IMR-90 (cell line): ENCODE measurements around the gene NXF2. TPM values are rescaled to one million over a fixed set of nuclear protein-coding genes. Genes with fewer than 3 reads are reported as not detected.

Experiments
- ATAC-seq: fragments of 200-7000 bp; cut with Tn5 transposase; 2 replicates; pipeline ENCODE4 v1.9.1; 2020; ENCODE audit warnings: low read depth, mild to moderate bottlenecking, moderate library complexity
- BruUV-seq: library from RNA; stranded (reverse); fragments of 400-500 nt; replicated peaks from 2 replicates; lab custom pipeline; 2021; lab: Mats Ljungman, UMichigan
- CTCF ChIA-PET: fragments of 300-600 bp; formaldehyde crosslinking; extraction: SDS; loops from one replicate; lab custom pipeline; 2021; ENCODE audit warnings: antibody characterized with exemption; lab: Yijun Ruan, JAX
- POLR2A ChIA-PET: fragments of 300-600 bp; sonication (Branson Sonifier 250); formaldehyde crosslinking; loops from one replicate; lab custom pipeline; 2022; ENCODE audit warnings: antibody characterized with exemption; ENCODE audit not compliant: unreplicated experiment; lab: Charles Lee
- DNase-seq: peaks from one replicate; pipeline ENCODE4 v3.0.0; 2013
- H2AFZ ChIP-seq: replicated peaks from 2 replicates; pipeline ENCODE3; 2013; ENCODE audit warnings: low read length, mild to moderate bottlenecking; ENCODE audit not compliant: poor library complexity
- H2AK5ac ChIP-seq: 2 replicates; pipeline ENCODE4 v1.6.1; 2013; ENCODE audit warnings: low read depth, low read length, inconsistent platforms
- H2AK9ac ChIP-seq: replicated peaks from 2 replicates; pipeline ENCODE3; 2013; ENCODE audit warnings: mild to moderate bottlenecking, low read depth, low read length, moderate library complexity; ENCODE audit not compliant: poor library complexity
- H2BK120ac ChIP-seq: 2 replicates; pipeline ENCODE4 v1.6.1; 2013; ENCODE audit warnings: low read depth, low read length, inconsistent platforms
- H2BK15ac ChIP-seq: 3 replicates; pipeline ENCODE4 v1.6.1; 2013; ENCODE audit warnings: low read depth, low read length, inconsistent platforms
- H2BK20ac ChIP-seq: 2 replicates; pipeline ENCODE4 v1.6.1; 2013; ENCODE audit warnings: low read depth, mild to moderate bottlenecking, inconsistent platforms, low read length, moderate library complexity
- H2BK5ac ChIP-seq: 2 replicates; pipeline ENCODE4 v1.6.1; 2013; ENCODE audit warnings: mild to moderate bottlenecking, low read depth, low read length, inconsistent platforms; ENCODE audit not compliant: poor library complexity, severe bottlenecking
- H3K14ac ChIP-seq: replicated peaks from 2 replicates; pipeline ENCODE4 v1.6.1; 2013; ENCODE audit warnings: low read depth, low read length, inconsistent platforms
- H3K18ac ChIP-seq: 2 replicates; pipeline ENCODE4 v1.6.1; 2013; ENCODE audit warnings: low read depth, low read length, control low read depth
- H3K23ac ChIP-seq: 2 replicates; pipeline ENCODE4 v1.6.1; 2013; ENCODE audit warnings: low read depth, low read length, inconsistent platforms
- H3K27ac ChIP-seq: 2 replicates; pipeline ENCODE4 v1.5.1; 2013; ENCODE audit warnings: mild to moderate bottlenecking, control low read depth, low read length; ENCODE audit not compliant: insufficient read depth
- H3K27me3 ChIP-seq: 2 replicates; pipeline ENCODE4 v1.6.1; 2013; ENCODE audit warnings: low read length; ENCODE audit not compliant: control insufficient read depth, insufficient read depth
- H3K36me3 ChIP-seq: 2 replicates; pipeline ENCODE4 v1.6.1; 2013; ENCODE audit warnings: low read length, mixed read lengths; ENCODE audit not compliant: control insufficient read depth, insufficient read depth
- H3K4ac ChIP-seq: 2 replicates; pipeline ENCODE4 v1.6.1; 2013; ENCODE audit warnings: low read depth, low read length, inconsistent platforms
- H3K4me1 ChIP-seq: 2 replicates; pipeline ENCODE4 v1.6.1; 2013; ENCODE audit warnings: low read length, mixed read lengths; ENCODE audit not compliant: control insufficient read depth, insufficient read depth
- H3K4me2 ChIP-seq: 2 replicates; pipeline ENCODE4 v1.6.1; 2013; ENCODE audit warnings: low read depth, mild to moderate bottlenecking, control low read depth, low read length, moderate library complexity
- H3K4me3 ChIP-seq: 2 replicates; pipeline ENCODE4 v1.5.1; 2013; ENCODE audit warnings: low read depth, mild to moderate bottlenecking, control low read depth, low read length, moderate library complexity; ENCODE audit not compliant: insufficient read depth
- H3K56ac ChIP-seq: 2 replicates; pipeline ENCODE4 v1.6.1; 2013; ENCODE audit warnings: low read length, inconsistent platforms; ENCODE audit not compliant: insufficient read depth; ENCODE audit errors: extremely low read depth
- H3K79me1 ChIP-seq, 2 experiments: 2 replicates each; pipeline ENCODE4 v1.6.1; 2013; ENCODE audit warnings: low read length in 2 of 2, inconsistent platforms in 1 of 2, low read depth in 1 of 2
- H3K9ac ChIP-seq: 2 replicates; pipeline ENCODE4 v1.6.1; 2013; ENCODE audit warnings: low read depth, low read length, control low read depth
- H3K9me1 ChIP-seq: 2 replicates; pipeline ENCODE4 v1.6.1; 2013; ENCODE audit warnings: low read length, inconsistent platforms; ENCODE audit not compliant: insufficient read depth
- H3K9me3 ChIP-seq: 2 replicates; pipeline ENCODE4 v1.6.1; 2013; ENCODE audit warnings: low read length; ENCODE audit not compliant: control insufficient read depth, insufficient read depth
- H4K20me1 ChIP-seq: 2 replicates; pipeline ENCODE4 v1.6.1; 2013; ENCODE audit warnings: low read length, inconsistent platforms; ENCODE audit not compliant: insufficient read depth
- H4K5ac ChIP-seq: 2 replicates; pipeline ENCODE4 v1.6.1; 2013; ENCODE audit warnings: mild to moderate bottlenecking, low read depth, low read length, control low read depth
- H4K8ac ChIP-seq, 2 experiments: 2 replicates each; pipeline ENCODE4 v1.6.1; 2013; ENCODE audit warnings: low read depth in 2 of 2, low read length in 2 of 2, control low read depth in 1 of 2, inconsistent platforms in 1 of 2
- H4K91ac ChIP-seq: 2 replicates; pipeline ENCODE4 v1.6.1; 2013; ENCODE audit warnings: low read depth, low read length, inconsistent platforms; ENCODE audit not compliant: insufficient read depth
- CTCF ChIP-seq: conservative IDR thresholded peaks from 2 replicates; pipeline ENCODE4 v1.5.1; 2012; ENCODE audit warnings: mild to moderate bottlenecking, low read depth, low read length, improper control_type of control experiment
- FOS ChIP-seq: fragments of 150-350 bp; IDR thresholded peaks from 2 replicates; pipeline ENCODE4 v1.6.1; 2016; ENCODE audit warnings: low read depth, low read length
- WGBS, 2 experiments: methylation state at CpG; one replicate each; pipeline versions ENCODE4 v1.1.5 to v1.1.7; 2013; ENCODE audit warnings: missing lambda C conversion rate in 2 of 2; ENCODE audit not compliant: insufficient read length in 1 of 2; ENCODE audit errors: extremely low coverage in 2 of 2; 5-methylcytosine and 5-hydroxymethylcytosine counted together
- dilution Hi-C: fragments of 300-500 bp; cut with HindIII; formaldehyde crosslinking; loops from one replicate; pipeline ENCODE4 v1.14.3; 2018; ENCODE audit warnings: low sequenced_read_pairs; ENCODE audit not compliant: unreplicated experiment
- in situ Hi-C: fragments of 300-500 bp; cut with MboI; formaldehyde crosslinking; loops from 3 replicates; pipeline ENCODE4 v1.14.3; 2019; ENCODE audit warnings: low sequenced_read_pairs, inconsistent platforms, mixed read lengths
- intact Hi-C: fragments of 100-400 bp; cut with micrococcal nuclease; formaldehyde crosslinking; loops from 2 replicates; pipeline ENCODE4 v1.10.0; 2022
- polyA plus RNA-seq, 3 experiments: library from polyadenylated mRNA; depleted of rRNA; stranded (reverse); fragments of >200 nt; gene quantifications; 2 replicates each; pipeline ENCODE4 v1.2.3, GENCODE V29; 2012; ENCODE audit warnings: low replicate concordance in 1 of 3
- total RNA-seq: library from RNA; depleted of rRNA; stranded (reverse); fragments of >200 nt; gene quantifications from 2 replicates; pipeline ENCODE4 v1.2.3, GENCODE V29; 2012

NXF2 gene
- total and polyA plus RNA-seq, 2 of the 4 experiments (the other 2 are of a cell fraction): not detected

GRCh38 chrX:102341867-102342266 is 94.9 kb downstream of the NXF2 start:
- Histone ChIP-seq H3K4me1 (no peaks in the 10 kb centered on the region), H4K8ac (no peak overlapping the region), H2BK20ac (no peak overlapping the region), H3K18ac (no peak overlapping the region), H2BK120ac (no peak overlapping the region), H2AFZ (no peak overlapping the region), H3K23ac (no peak overlapping the region), H2AK9ac (no peak overlapping the region), H2AK5ac (no peak overlapping the region), H2BK15ac (no peak overlapping the region), H3K27ac (no peak overlapping the region), H3K4ac (no peak overlapping the region), H3K9me3 (no peaks in the 10 kb centered on the region), H3K4me2 (no peak overlapping the region), H3K4me3 (no peak overlapping the region), H3K27me3 (peaks cover 2% of the 10 kb centered on the region; the same call in 1 of the 2 replicates), H3K79me1 (no peaks in the 10 kb centered on the region), H2BK5ac (no peak overlapping the region), H4K20me1 (no peaks in the 10 kb centered on the region), H4K91ac (no peak overlapping the region), H3K9me1 (no peaks in the 10 kb centered on the region), H3K56ac (no peak overlapping the region), H3K36me3 (no peaks in the 10 kb centered on the region), H3K14ac (no peak overlapping the region), H3K9ac (no peak overlapping the region), H4K5ac (no peak overlapping the region)
- no TSS peak for BruUV-seq
- WGBS, 2 experiments: no CpG with 5 or more reads among the region's 2 CpGs
- intact Hi-C loops: no loop called here
- no peak for DNase-seq
- peak; percentile 24; the same call in 1 of the 2 replicates for TF ChIP-seq CTCF
- no peak for TF ChIP-seq FOS
- dilution Hi-C loops: no loop called here
- CTCF ChIA-PET: interaction anchor here (1.3 kb wide), 1 partner anchor 274 kb away, joined by 3 read pairs; no protein-coding TSS in a partner anchor
- ATAC-seq: 0 out of 2 replicates have a peak, but pooled peaks have one; percentile 27
- POLR2A ChIA-PET: no interaction called here
- in situ Hi-C loops: no loop called here
